ENCODE results near the gene MESD. TPM values are rescaled to one million over a fixed set of nuclear protein-coding genes. Genes with fewer than 3 reads are reported as not detected.

Gene MESD
- total RNA-seq, 3 donors from 2014 or later (not counting 1 experiment from before 2014, with no cell fraction given), result 14.7 to 26.0 (median 24.5) TPM

GRCh38 chr15:81001152-81002008 lies 11.8 kb upstream of the MESD start:
- peaks cover 4% of the 10 kb centered on the region for H3K36me3 ChIP-seq (ENCODE audit: control insufficient read depth, insufficient read depth, low read length)
- Mint-ChIP-seq H3K27ac (peak overlapping the region; percentile 94 to 96), H3K4me3 (peak overlapping the region; percentile 94), H3K27me3 (ENCODE audit: low read depth in 2 of 2) (no peaks in the 10 kb centered on the region), H3K36me3 (no peaks in the 10 kb centered on the region), H3K9me3 (no peaks in the 10 kb centered on the region), H3K4me1 (peaks cover 39 to 49% of the 10 kb centered on the region in 2 donors)
- peak; percentile 54 to 64 (median 54) for ATAC-seq
- no peaks in the 10 kb centered on the region for H3K27me3 ChIP-seq (ENCODE audit: control insufficient read depth, insufficient read depth, low read length)
- intact Hi-C loops (cut with micrococcal nuclease), result no loop called here
- peaks cover 20% of the 10 kb centered on the region for H3K4me1 ChIP-seq (ENCODE audit: control insufficient read depth, insufficient read depth, low read length)
- H3K9me3 ChIP-seq (ENCODE audit: control insufficient read depth, insufficient read depth, low read length), result no peaks in the 10 kb centered on the region
- peak overlapping the region; percentile 94 for H3K4me3 ChIP-seq (ENCODE audit: low read length)
- peak overlapping the region; percentile 98 for H3K27ac ChIP-seq (ENCODE audit: low read length)
- WGBS (ENCODE audit: insufficient coverage), result under 1% methylated on average over 110 of the region's 110 CpGs
- DNase-seq, result peak; percentile 58 to 73
- TF ChIP-seq CTCF (IDR thresholded peaks at IDR 0.05), result no peak

- Histone ChIP-seq H3K36me3 (ENCODE audit: control insufficient read depth, insufficient read depth, low read length) (peaks cover 4% of the 10 kb centered on the region), H3K27me3 (ENCODE audit: control insufficient read depth, insufficient read depth, low read length) (no peaks in the 10 kb centered on the region), H3K9me3 (ENCODE audit: control insufficient read depth, insufficient read depth, low read length) (no peaks in the 10 kb centered on the region), H3K4me1 (ENCODE audit: control insufficient read depth, insufficient read depth, low read length) (peaks cover 20% of the 10 kb centered on the region), H3K4me3 (ENCODE audit: low read length) (peak within 1 kb of the TSS; percentile 94), H3K27ac (ENCODE audit: low read length) (peak within 1 kb of the TSS; percentile 98)
- H3K36me3 Mint-ChIP-seq, result no peaks in the 10 kb centered on the region
- H3K4me3 Mint-ChIP-seq, result peak within 1 kb of the TSS; percentile 94
- peak within 1 kb of the TSS; percentile 94 to 96 for H3K27ac Mint-ChIP-seq
- ATAC-seq, result peak; percentile 62 to 78 (median 78)
- TF ChIP-seq CTCF (IDR thresholded peaks at IDR 0.05), result no peak
- peak; percentile 73 to 92 for DNase-seq
- no peaks in the 10 kb centered on the region for H3K27me3 Mint-ChIP-seq (ENCODE audit: low read depth in 2 of 2)
- no peaks in the 10 kb centered on the region for H3K9me3 Mint-ChIP-seq
- peaks cover 39 to 47% of the 10 kb centered on the region in 2 donors for H3K4me1 Mint-ChIP-seq
- under 1% methylated on average over 66 of the region's 66 CpGs for WGBS (ENCODE audit: insufficient coverage)
- intact Hi-C loops (cut with micrococcal nuclease), result loop anchor here (1.0 kb wide), 1 partner anchor 10 kb away; no protein-coding TSS in a partner anchor
Measured at GRCh38 chr15:81000624-81001151, 11.1 kb upstream of the MESD start, which contains the start of gene TLNRD1. Gene TLNRD1, plus strand, starts transcription at chr15:81000923. Its CDS starts 1,349 bp downstream, at chr15:81002272.

GRCh38 chr15:81000144-81000623 lies 10.6 kb upstream of the MESD start:
- peak overlapping the region; percentile 94 for H3K4me3 Mint-ChIP-seq
- peak in 1 of 2 donors; percentile 52 for DNase-seq
- no peak for TF ChIP-seq CTCF (IDR thresholded peaks at IDR 0.05)
- peaks cover 20% of the 10 kb centered on the region for H3K4me1 ChIP-seq (ENCODE audit: control insufficient read depth, insufficient read depth, low read length)
- H3K9me3 ChIP-seq (ENCODE audit: control insufficient read depth, insufficient read depth, low read length), result no peaks in the 10 kb centered on the region
- no peaks in the 10 kb centered on the region for H3K36me3 Mint-ChIP-seq
- H3K27ac Mint-ChIP-seq, result peak overlapping the region; percentile 94 to 96
- H3K4me3 ChIP-seq (ENCODE audit: low read length), result peak overlapping the region; percentile 94
- intact Hi-C loops (cut with micrococcal nuclease), result loop anchor here (1.0 kb wide), 1 partner anchor 10 kb away; no protein-coding TSS in a partner anchor
- no peak for ATAC-seq
- peak overlapping the region; percentile 98 for H3K27ac ChIP-seq (ENCODE audit: low read length)
- no peaks in the 10 kb centered on the region for H3K9me3 Mint-ChIP-seq
- H3K4me1 Mint-ChIP-seq, result peaks cover 39 to 44% of the 10 kb centered on the region in 2 donors
- no peaks in the 10 kb centered on the region for H3K27me3 Mint-ChIP-seq (ENCODE audit: low read depth in 2 of 2)
- peaks cover 4% of the 10 kb centered on the region for H3K36me3 ChIP-seq (ENCODE audit: control insufficient read depth, insufficient read depth, low read length)
- no peaks in the 10 kb centered on the region for H3K27me3 ChIP-seq (ENCODE audit: control insufficient read depth, insufficient read depth, low read length)
- WGBS (ENCODE audit: insufficient coverage), result 1% methylated on average over 21 of the region's 21 CpGs

All from natural killer cell (primary cell).